HFF-Myc (cell line): ENCODE results near the gene ITK.

Experiments
- DNase-seq: peaks from one replicate; pipeline ENCODE4 v3.0.0-alpha.2; 2011; ENCODE audit warnings: low read depth; ENCODE audit errors: extremely low read depth
- H3K4me3 ChIP-seq: replicated peaks from 2 replicates; pipeline ENCODE4 v1.5.1; 2011; ENCODE audit warnings: low read depth, mild to moderate bottlenecking, control low read depth, low read length
- CTCF ChIP-seq: IDR thresholded peaks from 2 replicates; pipeline ENCODE4 v1.5.1; 2012; ENCODE audit warnings: mild to moderate bottlenecking, low read depth, low read length, control low read depth; ENCODE audit errors: missing control alignments

The ITK gene

GRCh38 chr5:157269761-157270272 is 89.2 kb downstream of the ITK start:
- TF ChIP-seq CTCF = no peak
- DNase-seq = no peak
- H3K4me3 ChIP-seq = no peak overlapping the region

- TF ChIP-seq CTCF = no peak
- H3K4me3 ChIP-seq = no peak overlapping the region
- DNase-seq = no peak
Measured at GRCh38 chr5:157270771-157271170, 90.1 kb downstream of the ITK start.

- H3K4me3 ChIP-seq = no peak overlapping the region
- no peak for DNase-seq
- TF ChIP-seq CTCF = no peak
Measured at GRCh38 chr5:157271740-157272271, 91.2 kb downstream of the ITK start.

- no peak for DNase-seq
- no peak overlapping the region for H3K4me3 ChIP-seq
- TF ChIP-seq CTCF = no peak
Measured at GRCh38 chr5:157273131-157273556, 92.5 kb downstream of the ITK start.

- no peak for TF ChIP-seq CTCF
- no peak overlapping the region for H3K4me3 ChIP-seq
- no peak for DNase-seq
Measured at GRCh38 chr5:157275403-157275802, 94.8 kb downstream of the ITK start.

- no peak for DNase-seq
- no peak for TF ChIP-seq CTCF
- H3K4me3 ChIP-seq = no peak overlapping the region
Measured at GRCh38 chr5:157278319-157279037, 97.8 kb downstream of the ITK start.
